Endothelial cell of umbilical vein (primary cell): ENCODE results near the gene TEKT1. TPM values are rescaled to one million over a fixed set of nuclear protein-coding genes. Genes with fewer than 3 reads are reported as not detected.
"Not testable (repeated sequence)": the region's sequence is repeated elsewhere in the genome, so short reads cannot be mapped to it uniquely, and the experiment has no call there.

Experiments used
- BruUV-seq: library from RNA; stranded (reverse); fragments of 400-500 nt; replicated peaks from 2 replicates; lab custom pipeline; 2021; lab: Mats Ljungman, UMichigan
- CTCF ChIA-PET: fragments of 300-600, 350-600 bp; sonication (Branson Sonifier 250); formaldehyde crosslinking; loops from one replicate; lab custom pipeline; 2021; ENCODE audit warnings: antibody characterized with exemption, inconsistent platforms; lab: Charles Lee
- POLR2A ChIA-PET: fragments of 300-600, 350-600 bp; sonication (Branson Sonifier 250); formaldehyde crosslinking; loops from one replicate; lab custom pipeline; 2021; ENCODE audit warnings: antibody characterized with exemption, inconsistent platforms; lab: Charles Lee
- DNase-seq: peaks from one replicate; pipeline ENCODE4 v3.0.0-alpha.2; 2011; ENCODE audit warnings: low read depth, low spot score
- FAIRE-seq: peaks from 2 replicates; lab custom pipeline; 2011; peaks lifted over from hg19 to GRCh38; lab: Jason Lieb, UNC
- H2AFZ ChIP-seq: 2 replicates; pipeline ENCODE4 v1.6.0; 2012; ENCODE audit warnings: low read depth, low read length, control low read depth, inconsistent platforms
- H3K27ac ChIP-seq: 2 replicates; pipeline ENCODE4 v1.5.1; 2011; ENCODE audit warnings: low read depth, mild to moderate bottlenecking, control low read depth, low read length, moderate library complexity; ENCODE audit not compliant: insufficient read depth
- H3K27me3 ChIP-seq, 2 experiments: 2 replicates each; pipeline versions ENCODE4 v1.6.0 to v1.6.1; 2011; ENCODE audit warnings: low read length in 2 of 2, mixed read lengths in 1 of 2; ENCODE audit not compliant: control insufficient read depth in 2 of 2, insufficient read depth in 2 of 2
- H3K36me3 ChIP-seq, 2 experiments: 2 replicates in 1 of 2; 3 replicates in 1 of 2; pipeline ENCODE4 v1.5.1; 2011; ENCODE audit warnings: low read length in 2 of 2, mild to moderate bottlenecking in 1 of 2, moderate library complexity in 1 of 2; ENCODE audit not compliant: control insufficient read depth in 2 of 2, insufficient read depth in 2 of 2; ENCODE audit errors: extremely low read depth in 1 of 2
- H3K4me1 ChIP-seq: 3 replicates; pipeline ENCODE4 v1.5.1; 2011; ENCODE audit warnings: mild to moderate bottlenecking, low read length; ENCODE audit not compliant: control insufficient read depth, insufficient read depth; ENCODE audit errors: extremely low read depth
- H3K4me2 ChIP-seq: 2 replicates; pipeline ENCODE4 v1.6.1; 2011; ENCODE audit warnings: low read length, control low read depth, mixed read lengths; ENCODE audit not compliant: insufficient read depth
- H3K4me3 ChIP-seq, 3 experiments: fragments of 200-600 bp in 1 of 3; sonication (generic), shearing (Covaris generic) in 1 of 3; replicated peaks in 1 of 3; 2 replicates each; pipeline ENCODE4 v1.5.1; 2011 to 2016; ENCODE audit warnings: control low read depth in 3 of 3, low read length in 3 of 3, mild to moderate bottlenecking in 2 of 3, inconsistent platforms in 1 of 3, low read depth in 1 of 3, moderate library complexity in 1 of 3; ENCODE audit not compliant: insufficient read depth in 1 of 3
- H3K79me2 ChIP-seq: 2 replicates; pipeline ENCODE4 v1.6.0; 2012; ENCODE audit warnings: low read length, inconsistent platforms; ENCODE audit not compliant: control insufficient read depth, insufficient read depth
- H3K9ac ChIP-seq: replicated peaks from 2 replicates; pipeline ENCODE3; 2011; ENCODE audit warnings: low read length, control low read depth; ENCODE audit not compliant: insufficient read depth; ENCODE audit errors: extremely low read depth
- H3K9me1 ChIP-seq: replicated peaks from 3 replicates; pipeline ENCODE4 v1.6.0; 2011; ENCODE audit warnings: mild to moderate bottlenecking, low read length; ENCODE audit not compliant: control insufficient read depth, insufficient read depth; ENCODE audit errors: extremely low read depth
- H3K9me3 ChIP-seq: replicated peaks from 2 replicates; pipeline ENCODE4 v1.5.1; 2012; ENCODE audit warnings: low read length, inconsistent platforms; ENCODE audit not compliant: control insufficient read depth, insufficient read depth
- H4K20me1 ChIP-seq: replicated peaks from 2 replicates; pipeline ENCODE3; 2011; ENCODE audit warnings: mild to moderate bottlenecking, low read length; ENCODE audit not compliant: control insufficient read depth, insufficient read depth; ENCODE audit errors: extremely low read depth
- CTCF ChIP-seq, 2 donors: IDR thresholded peaks; 1 replicate in 1 of 2; 2 replicates in 1 of 2; pipeline ENCODE4 v1.5.1; 2011; ENCODE audit warnings: low read length in 2 of 2, mild to moderate bottlenecking in 2 of 2, moderate library complexity in 2 of 2, control low read depth in 1 of 2, inconsistent platforms in 1 of 2, low read depth in 1 of 2; ENCODE audit not compliant: insufficient read depth in 1 of 2; ENCODE audit errors: extremely low read depth in 1 of 2
- EZH2 ChIP-seq: IDR thresholded peaks from 2 replicates; pipeline ENCODE4 v1.6.1; 2012; ENCODE audit warnings: borderline replicate concordance, low read depth, mild to moderate bottlenecking, moderate library complexity, low read length, inconsistent platforms; ENCODE audit not compliant: severe bottlenecking
- FOS ChIP-seq: IDR thresholded peaks from 2 replicates; pipeline ENCODE4 v1.6.1; 2011; ENCODE audit warnings: mild to moderate bottlenecking, low read length, moderate library complexity, borderline replicate concordance; ENCODE audit not compliant: insufficient read depth
- GATA2 ChIP-seq: IDR thresholded peaks from 2 replicates; pipeline ENCODE4 v1.7.0; 2011; ENCODE audit warnings: low read depth, mild to moderate bottlenecking, moderate library complexity, mixed read lengths, low read length; ENCODE audit not compliant: insufficient read length, insufficient read depth
- JUN ChIP-seq: IDR thresholded peaks from 2 replicates; pipeline ENCODE4 v1.6.1; 2011; ENCODE audit warnings: borderline replicate concordance, low read depth; ENCODE audit not compliant: insufficient read length, insufficient read depth
- MAX ChIP-seq: IDR thresholded peaks from 2 replicates; pipeline ENCODE4 v1.6.1; 2011; ENCODE audit not compliant: insufficient read depth, insufficient read length
- MYC ChIP-seq: IDR thresholded peaks from one replicate; pipeline ENCODE4 v1.6.1; 2011; ENCODE audit warnings: mild to moderate bottlenecking, low read depth, low read length
- POLR2A ChIP-seq: IDR thresholded peaks from 2 replicates; pipeline ENCODE4 v1.6.1; 2012; ENCODE audit warnings: low read depth, mild to moderate bottlenecking, control low read depth, low read length
- POLR2AphosphoS5 ChIP-seq: IDR thresholded peaks from 2 replicates; pipeline ENCODE4 v1.6.1; 2012; ENCODE audit warnings: low read depth, mild to moderate bottlenecking, control low read depth, low read length, moderate library complexity; ENCODE audit not compliant: insufficient read depth
- dilution Hi-C: fragments of 300-500 bp; cut with MboI; formaldehyde crosslinking; loops from one replicate; pipeline ENCODE4 v1.15.0; 2019; ENCODE audit warnings: low sequenced_read_pairs; ENCODE audit not compliant: extremely low pct_ligation_motif_present
- intact Hi-C: fragments of 100-400 bp; cut with micrococcal nuclease; formaldehyde crosslinking; loops from one replicate; pipeline ENCODE4 v1.10.0; 2022
- polyA plus RNA-seq, 4 experiments: library from polyadenylated mRNA; depleted of rRNA in 3 of 4; stranded (reverse) in 3 of 4; unstranded in 1 of 4; fragments of >200 nt; gene quantifications; 2 replicates each; pipeline versions ENCODE4 v1.2.1 to v1.2.3, GENCODE V29; 2011 to 2012; ENCODE audit warnings: missing spikeins in 1 of 4
- total RNA-seq: library from RNA; stranded (reverse); gene quantifications from 2 replicates; pipeline ENCODE4 v1.2.3, GENCODE V29; 2021

Gene TEKT1
- total and polyA plus RNA-seq, 2 donors (not counting 3 experiments of a cell fraction or from before 2014, with no cell fraction given): not detected

GRCh38 chr17:6853764-6854442 lies 22.4 kb upstream of the TEKT1 start:
- BruUV-seq: no TSS peak
- no peak overlapping the region for H2AFZ ChIP-seq
- intact Hi-C loops: no loop called here
- no peaks in the 10 kb centered on the region for H3K9me1 ChIP-seq
- H3K4me2 ChIP-seq: no peak overlapping the region
- no peaks in the 10 kb centered on the region for H3K79me2 ChIP-seq
- no peaks in the 10 kb centered on the region for H3K36me3 ChIP-seq
- no peak for FAIRE-seq
- TF ChIP-seq JUN: no peak
- no peak for TF ChIP-seq MYC
- TF ChIP-seq FOS: no peak
- no peak for TF ChIP-seq POLR2AphosphoS5
- no peak for TF ChIP-seq POLR2A
- TF ChIP-seq EZH2: no peak
- TF ChIP-seq GATA2: no peak
- no peak for TF ChIP-seq CTCF (IDR thresholded peaks at IDR 0.05; ENCODE audit: extremely low read depth in 1 of 2, insufficient read depth in 1 of 2, low read depth in 1 of 2, low read length in 2 of 2)
- no peak for TF ChIP-seq MAX
- DNase-seq: no peak
- ChIA-PET POLR2A (no interaction called here), CTCF (interaction anchor here (0.7 to 2.0 kb wide), 9 partner anchors 10 to 187 kb away, joined by 3 to 15 read pairs (median 4); no protein-coding TSS in a partner anchor)
- H3K9ac ChIP-seq: no peak overlapping the region
- no peaks in the 10 kb centered on the region for H3K9me3 ChIP-seq
- dilution Hi-C loops: no loop called here
- H3K27me3 ChIP-seq: peaks cover 11 to 12% of the 10 kb centered on the region in 2 experiments
- no peak overlapping the region for H3K27ac ChIP-seq
- H4K20me1 ChIP-seq: no peaks in the 10 kb centered on the region
- H3K4me3 ChIP-seq: no peak overlapping the region
- H3K4me1 ChIP-seq: no peaks in the 10 kb centered on the region

- FAIRE-seq, POLR2A ChIA-PET, H2AFZ ChIP-seq, dilution Hi-C loops, H3K79me2 ChIP-seq, H3K9me3 ChIP-seq, H3K36me3 ChIP-seq, DNase-seq, H3K27ac ChIP-seq, H3K4me2 ChIP-seq, intact Hi-C loops, H3K4me1 ChIP-seq, H3K9ac ChIP-seq, H4K20me1 ChIP-seq, H3K4me3 ChIP-seq, H3K9me1 ChIP-seq, BruUV-seq: not testable (repeated sequence)
- CTCF ChIA-PET: interaction anchor here (1.4 to 1.5 kb wide), 2 partner anchors 62 to 182 kb away, joined by 3 to 4 read pairs; no protein-coding TSS in a partner anchor
- peaks cover 5 to 15% of the 10 kb centered on the region in 2 experiments for H3K27me3 ChIP-seq
These were observed 17.1 kb upstream of the TEKT1 start for GRCh38 chr17:6848545-6849179.
